ENCODE data around the gene IGSF3.
"Not testable (repeated sequence)": the region's sequence is repeated elsewhere in the genome, so short reads cannot be mapped to it uniquely, and the experiment has no call there.

GRCh38 chr1:116647186-116647585 is 20.3 kb downstream of the IGSF3 start:
- TF ChIP-seq POLR2A (IDR thresholded peaks at IDR 0.05): not testable (repeated sequence)
- TF ChIP-seq, protein P1, sequence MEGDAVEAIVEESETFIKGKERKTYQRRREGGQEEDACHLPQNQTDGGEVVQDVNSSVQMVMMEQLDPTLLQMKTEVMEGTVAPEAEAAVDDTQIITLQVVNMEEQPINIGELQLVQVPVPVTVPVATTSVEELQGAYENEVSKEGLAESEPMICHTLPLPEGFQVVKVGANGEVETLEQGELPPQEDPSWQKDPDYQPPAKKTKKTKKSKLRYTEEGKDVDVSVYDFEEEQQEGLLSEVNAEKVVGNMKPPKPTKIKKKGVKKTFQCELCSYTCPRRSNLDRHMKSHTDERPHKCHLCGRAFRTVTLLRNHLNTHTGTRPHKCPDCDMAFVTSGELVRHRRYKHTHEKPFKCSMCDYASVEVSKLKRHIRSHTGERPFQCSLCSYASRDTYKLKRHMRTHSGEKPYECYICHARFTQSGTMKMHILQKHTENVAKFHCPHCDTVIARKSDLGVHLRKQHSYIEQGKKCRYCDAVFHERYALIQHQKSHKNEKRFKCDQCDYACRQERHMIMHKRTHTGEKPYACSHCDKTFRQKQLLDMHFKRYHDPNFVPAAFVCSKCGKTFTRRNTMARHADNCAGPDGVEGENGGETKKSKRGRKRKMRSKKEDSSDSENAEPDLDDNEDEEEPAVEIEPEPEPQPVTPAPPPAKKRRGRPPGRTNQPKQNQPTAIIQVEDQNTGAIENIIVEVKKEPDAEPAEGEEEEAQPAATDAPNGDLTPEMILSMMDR (IDR thresholded peaks at IDR 0.05): not testable (repeated sequence)

Measured in esophagus squamous epithelium (tissue), 4 donors.